Parathyroid adenoma (tissue), 2 donors: Measurements from ENCODE around the gene UBQLN1.

Experiments
- H2AFZ ChIP-seq: fragments of 300-600 bp; sonication (generic); one replicate; pipeline ENCODE4 v1.7.0; 2017; ENCODE audit warnings: antibody characterized with exemption, mild to moderate bottlenecking
- H3K27ac ChIP-seq: fragments of 300-600 bp; sonication (generic); one replicate; pipeline ENCODE4 v1.7.0; 2017
- H3K27me3 ChIP-seq: fragments of 300-600 bp; sonication (generic); one replicate; pipeline ENCODE4 v1.7.0; 2017; ENCODE audit warnings: low read length; ENCODE audit not compliant: control insufficient read depth, insufficient read depth
- H3K36me3 ChIP-seq: fragments of 300-600 bp; sonication (generic); one replicate; pipeline ENCODE4 v1.7.0; 2017; ENCODE audit warnings: low read length; ENCODE audit not compliant: control insufficient read depth, insufficient read depth
- H3K4me1 ChIP-seq: fragments of 300-600 bp; sonication (generic); one replicate; pipeline ENCODE4 v1.7.0; 2017; ENCODE audit warnings: control low read depth
- H3K4me2 ChIP-seq: fragments of 300-600 bp; sonication (generic); one replicate; pipeline ENCODE4 v1.7.0; 2017; ENCODE audit warnings: low read length
- H3K4me3 ChIP-seq: fragments of 300-600 bp; sonication (generic); one replicate; pipeline ENCODE4 v1.7.0; 2017; ENCODE audit warnings: low read depth, low read length
- H3K79me2 ChIP-seq: fragments of 300-600 bp; sonication (generic); one replicate; pipeline ENCODE4 v1.7.0; 2017; ENCODE audit warnings: control low read depth
- H3K9ac ChIP-seq: fragments of 300-600 bp; sonication (generic); one replicate; pipeline ENCODE4 v1.7.0; 2017; ENCODE audit warnings: mild to moderate bottlenecking
- H3K9me3 ChIP-seq: fragments of 300-600 bp; sonication (generic); one replicate; pipeline ENCODE4 v1.7.0; 2017; ENCODE audit warnings: low read length; ENCODE audit not compliant: control insufficient read depth
- CTCF ChIP-seq: fragments of 300-600 bp; sonication (generic); IDR thresholded peaks from one replicate; pipeline ENCODE4 v1.7.0; 2017; ENCODE audit warnings: antibody characterized with exemption, mild to moderate bottlenecking
- donor health status: primary hyperparathyroidism.

UBQLN1 gene

GRCh38 chr9:83669067-83669466 lies 38.7 kb downstream of the UBQLN1 start:
- Histone ChIP-seq H3K27ac (no peak overlapping the region), H3K9me3 (no peaks in the 10 kb centered on the region), H3K4me3 (no peak overlapping the region), H3K4me2 (no peak overlapping the region), H3K27me3 (no peaks in the 10 kb centered on the region), H2AFZ (no peak overlapping the region), H3K79me2 (no peaks in the 10 kb centered on the region), H3K9ac (no peak overlapping the region), H3K4me1 (no peaks in the 10 kb centered on the region), H3K36me3 (no peaks in the 10 kb centered on the region)
- no peak for TF ChIP-seq CTCF

GRCh38 chr9:83665580-83666200 lies 42.1 kb downstream of the UBQLN1 start:
- H3K4me3 ChIP-seq: no peak overlapping the region
- H3K27me3 ChIP-seq: no peaks in the 10 kb centered on the region
- no peak overlapping the region for H3K27ac ChIP-seq
- H3K4me2 ChIP-seq: no peak overlapping the region
- no peak for TF ChIP-seq CTCF
- H3K9me3 ChIP-seq: no peaks in the 10 kb centered on the region
- H3K9ac ChIP-seq: no peak overlapping the region
- no peaks in the 10 kb centered on the region for H3K4me1 ChIP-seq
- no peaks in the 10 kb centered on the region for H3K36me3 ChIP-seq
- H3K79me2 ChIP-seq: no peaks in the 10 kb centered on the region
- H2AFZ ChIP-seq: no peak overlapping the region

GRCh38 chr9:83662933-83663332 lies 44.8 kb downstream of the UBQLN1 start:
- Histone ChIP-seq H3K79me2 (no peaks in the 10 kb centered on the region), H3K36me3 (no peaks in the 10 kb centered on the region), H3K27ac (no peak overlapping the region)

GRCh38 chr9:83656952-83657351 lies 50.8 kb downstream of the UBQLN1 start:
- H3K4me3 ChIP-seq: no peak overlapping the region
- no peaks in the 10 kb centered on the region for H3K79me2 ChIP-seq
- H2AFZ ChIP-seq: no peak overlapping the region
- no peaks in the 10 kb centered on the region for H3K9me3 ChIP-seq
- H3K27ac ChIP-seq: no peak overlapping the region
- no peaks in the 10 kb centered on the region for H3K4me1 ChIP-seq
- H3K9ac ChIP-seq: no peak overlapping the region
- no peaks in the 10 kb centered on the region for H3K36me3 ChIP-seq
- no peak for TF ChIP-seq CTCF
- H3K27me3 ChIP-seq: no peaks in the 10 kb centered on the region
- H3K4me2 ChIP-seq: no peak overlapping the region

More at GRCh38 chr9:83662933-83663332, 44.8 kb downstream of the UBQLN1 start:
- Histone ChIP-seq H2AFZ (no peak overlapping the region), H3K27me3 (no peaks in the 10 kb centered on the region), H3K4me3 (no peak overlapping the region), H3K4me1 (no peaks in the 10 kb centered on the region), H3K9me3 (no peaks in the 10 kb centered on the region), H3K4me2 (no peak overlapping the region), H3K9ac (no peak overlapping the region)
- no peak for TF ChIP-seq CTCF

GRCh38 chr9:83656032-83656680 lies 51.6 kb downstream of the UBQLN1 start:
- Histone ChIP-seq H3K4me2 (no peak overlapping the region), H3K27ac (no peak overlapping the region), H3K4me3 (no peak overlapping the region), H3K9me3 (no peaks in the 10 kb centered on the region), H3K27me3 (no peaks in the 10 kb centered on the region), H3K9ac (no peak overlapping the region), H3K4me1 (no peaks in the 10 kb centered on the region), H2AFZ (no peak overlapping the region), H3K79me2 (no peaks in the 10 kb centered on the region), H3K36me3 (no peaks in the 10 kb centered on the region)
- no peak for TF ChIP-seq CTCF
